Neural cell (in vitro differentiated cells): ENCODE results near the gene PNRC2. TPM values are rescaled to one million over a fixed set of nuclear protein-coding genes. Genes with fewer than 3 reads are reported as not detected.

Experiments
- H2AFZ ChIP-seq: fragments of 200-600, 300-800 bp; sonication (generic), shearing (Covaris generic); 2 replicates; pipeline ENCODE4 v1.6.0; 2014; ENCODE audit warnings: low read depth, mild to moderate bottlenecking, antibody characterized with exemption, low read length, moderate library complexity
- H3F3A ChIP-seq: fragments of 200-600 bp; shearing (Covaris generic); 2 replicates; pipeline ENCODE4 v1.6.1; 2016; ENCODE audit warnings: mild to moderate bottlenecking, moderate library complexity, mixed read lengths, antibody characterized with exemption, low read length; ENCODE audit not compliant: insufficient read depth, poor library complexity, severe bottlenecking
- H3K27ac ChIP-seq: fragments of 200-600, 300-800 bp; sonication (generic), shearing (Covaris generic); 2 replicates; pipeline ENCODE4 v1.5.1; 2014; ENCODE audit warnings: mild to moderate bottlenecking, low read length, moderate library complexity
- H3K27me3 ChIP-seq: fragments of 300-800, 200-600 bp; sonication (generic), shearing (Covaris generic); 2 replicates; pipeline ENCODE4 v1.6.0; 2014; ENCODE audit warnings: mild to moderate bottlenecking, low read depth, low read length, moderate library complexity; ENCODE audit not compliant: insufficient read depth
- H3K36me3 ChIP-seq: fragments of 300-800, 200-600 bp; sonication (generic), shearing (Covaris generic); 2 replicates; pipeline ENCODE4 v1.5.1; 2014; ENCODE audit warnings: mild to moderate bottlenecking, antibody characterized with exemption, low read length, moderate library complexity; ENCODE audit not compliant: insufficient read depth
- H3K4me2 ChIP-seq: fragments of 300-800, 200-600 bp; sonication (generic), shearing (Covaris generic); 2 replicates; pipeline ENCODE4 v1.6.0; 2014; ENCODE audit warnings: mild to moderate bottlenecking, low read length
- H3K4me3 ChIP-seq: fragments of 300-800, 200-600 bp; sonication (generic), shearing (Covaris generic); 2 replicates; pipeline ENCODE4 v1.5.1; 2014; ENCODE audit warnings: mild to moderate bottlenecking, low read length, moderate library complexity
- H3K79me2 ChIP-seq: fragments of 200-600 bp; shearing (Covaris generic); replicated peaks from 2 replicates; pipeline ENCODE4 v1.6.0; 2014; ENCODE audit warnings: mild to moderate bottlenecking, low read length, moderate library complexity; ENCODE audit not compliant: insufficient read depth
- H3K9ac ChIP-seq: fragments of 300-800, 200-600 bp; sonication (generic), shearing (Covaris generic); 2 replicates; pipeline ENCODE4 v1.6.1; 2016; ENCODE audit warnings: mild to moderate bottlenecking, low read length, mixed read lengths
- H3K9me2 ChIP-seq: fragments of 200-600 bp; shearing (Covaris generic); 2 replicates; pipeline ENCODE4 v1.6.1; 2016; ENCODE audit warnings: mild to moderate bottlenecking, low read length, mixed read lengths; ENCODE audit not compliant: insufficient read depth
- H3K9me3 ChIP-seq: fragments of 200-600, 300-800 bp; sonication (generic), shearing (Covaris generic); 2 replicates; pipeline ENCODE4 v1.6.1; 2016; ENCODE audit warnings: mild to moderate bottlenecking, mixed run types, low read length, moderate library complexity, mixed read lengths
- H4K20me1 ChIP-seq: fragments of 200-600 bp; shearing (Covaris generic); 2 replicates; pipeline ENCODE4 v1.6.1; 2016; ENCODE audit warnings: mild to moderate bottlenecking, mixed run types; ENCODE audit not compliant: insufficient read depth
- EP300 ChIP-seq: fragments of 450-650 bp; conservative IDR thresholded peaks from 2 replicates; pipeline ENCODE4 v1.6.1; 2014; ENCODE audit warnings: antibody characterized with exemption, mild to moderate bottlenecking, moderate library complexity; ENCODE audit not compliant: poor library complexity, severe bottlenecking
- EZH2 ChIP-seq: fragments of 200-600, 300-800 bp; shearing (Covaris generic), sonication (generic); IDR thresholded peaks from 2 replicates; pipeline ENCODE4 v1.6.1; 2014; ENCODE audit warnings: antibody characterized with exemption, low read length, borderline replicate concordance, mild to moderate bottlenecking; ENCODE audit not compliant: insufficient read depth, poor library complexity, severe bottlenecking
- MXI1 ChIP-seq: fragments of 450-650 bp; conservative IDR thresholded peaks from 2 replicates; pipeline ENCODE4 v1.6.1; 2014; ENCODE audit warnings: antibody characterized with exemption, mild to moderate bottlenecking; ENCODE audit not compliant: poor library complexity, severe bottlenecking
- RAD21 ChIP-seq: fragments of 450-650 bp; conservative IDR thresholded peaks from 2 replicates; pipeline ENCODE4 v1.6.1; 2014; ENCODE audit warnings: antibody characterized with exemption, mild to moderate bottlenecking, moderate library complexity
- TAF1 ChIP-seq: IDR thresholded peaks from 2 replicates; pipeline ENCODE4 v1.6.1; 2012; ENCODE audit warnings: low read depth
- polyA plus RNA-seq: library from polyadenylated mRNA; depleted of rRNA; stranded (reverse); fragments of >200 nt; gene quantifications from 2 replicates; pipeline ENCODE4 v1.2.3, GENCODE V29; 2014
- TF ChIP-seq, protein P1 (sequence below): IDR thresholded peaks from 2 replicates; pipeline ENCODE4 v1.6.1; 2012; ENCODE audit warnings: borderline replicate concordance
- TF ChIP-seq, protein P2 (sequence below): fragments of 450-650 bp; IDR thresholded peaks from 2 replicates; pipeline ENCODE4 v1.5.1; 2014; ENCODE audit warnings: antibody characterized with exemption, mild to moderate bottlenecking, moderate library complexity; ENCODE audit not compliant: poor library complexity, severe bottlenecking

PNRC2 gene
- polyA plus RNA-seq, 1 donor from 2014 or later, result 97.1 TPM

DNA sequence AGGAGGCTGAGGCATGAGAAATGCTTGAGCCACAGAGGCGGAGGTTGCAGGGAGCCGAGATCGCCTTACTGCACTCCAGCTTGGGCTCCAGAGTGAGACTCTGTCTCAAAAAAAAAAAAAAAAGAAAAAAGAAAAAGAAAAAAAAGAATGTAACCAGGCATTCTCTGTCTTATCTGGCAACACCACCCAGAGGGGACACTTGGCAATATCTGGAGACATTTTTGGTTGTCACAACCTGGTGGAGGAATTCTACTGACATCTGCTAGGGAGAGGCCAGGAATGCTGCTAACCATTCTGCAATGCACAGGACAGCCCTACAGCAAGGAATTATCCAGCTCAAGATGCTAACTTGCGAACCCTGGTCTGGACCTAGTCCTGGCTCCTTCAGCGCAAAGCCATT is 44.2 kb upstream of the PNRC2 start:
- H3K27me3 ChIP-seq, result no peaks in the 10 kb centered on the region
- H3K4me3 ChIP-seq, result no peak overlapping the region
- no peak overlapping the region for H2AFZ ChIP-seq

GRCh38 chr1:23916209-23917131 is 43.2 kb upstream of the PNRC2 start:
- no peaks in the 10 kb centered on the region for H3K9me2 ChIP-seq

More for the DNA sequence above, 44.2 kb upstream of the PNRC2 start:
- Histone ChIP-seq H3K4me2 (no peak overlapping the region), H3K79me2 (no peaks in the 10 kb centered on the region), H3K27ac (no peak overlapping the region), H4K20me1 (no peaks in the 10 kb centered on the region), H3K36me3 (no peaks in the 10 kb centered on the region), H3K9me3 (no peaks in the 10 kb centered on the region), H3K9me2 (no peaks in the 10 kb centered on the region), H3F3A (no peaks in the 10 kb centered on the region), H3K9ac (no peak overlapping the region)
- TF ChIP-seq, protein P1, sequence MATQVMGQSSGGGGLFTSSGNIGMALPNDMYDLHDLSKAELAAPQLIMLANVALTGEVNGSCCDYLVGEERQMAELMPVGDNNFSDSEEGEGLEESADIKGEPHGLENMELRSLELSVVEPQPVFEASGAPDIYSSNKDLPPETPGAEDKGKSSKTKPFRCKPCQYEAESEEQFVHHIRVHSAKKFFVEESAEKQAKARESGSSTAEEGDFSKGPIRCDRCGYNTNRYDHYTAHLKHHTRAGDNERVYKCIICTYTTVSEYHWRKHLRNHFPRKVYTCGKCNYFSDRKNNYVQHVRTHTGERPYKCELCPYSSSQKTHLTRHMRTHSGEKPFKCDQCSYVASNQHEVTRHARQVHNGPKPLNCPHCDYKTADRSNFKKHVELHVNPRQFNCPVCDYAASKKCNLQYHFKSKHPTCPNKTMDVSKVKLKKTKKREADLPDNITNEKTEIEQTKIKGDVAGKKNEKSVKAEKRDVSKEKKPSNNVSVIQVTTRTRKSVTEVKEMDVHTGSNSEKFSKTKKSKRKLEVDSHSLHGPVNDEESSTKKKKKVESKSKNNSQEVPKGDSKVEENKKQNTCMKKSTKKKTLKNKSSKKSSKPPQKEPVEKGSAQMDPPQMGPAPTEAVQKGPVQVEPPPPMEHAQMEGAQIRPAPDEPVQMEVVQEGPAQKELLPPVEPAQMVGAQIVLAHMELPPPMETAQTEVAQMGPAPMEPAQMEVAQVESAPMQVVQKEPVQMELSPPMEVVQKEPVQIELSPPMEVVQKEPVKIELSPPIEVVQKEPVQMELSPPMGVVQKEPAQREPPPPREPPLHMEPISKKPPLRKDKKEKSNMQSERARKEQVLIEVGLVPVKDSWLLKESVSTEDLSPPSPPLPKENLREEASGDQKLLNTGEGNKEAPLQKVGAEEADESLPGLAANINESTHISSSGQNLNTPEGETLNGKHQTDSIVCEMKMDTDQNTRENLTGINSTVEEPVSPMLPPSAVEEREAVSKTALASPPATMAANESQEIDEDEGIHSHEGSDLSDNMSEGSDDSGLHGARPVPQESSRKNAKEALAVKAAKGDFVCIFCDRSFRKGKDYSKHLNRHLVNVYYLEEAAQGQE, result no peak
- no peak for TF ChIP-seq TAF1
- TF ChIP-seq, protein P2, sequence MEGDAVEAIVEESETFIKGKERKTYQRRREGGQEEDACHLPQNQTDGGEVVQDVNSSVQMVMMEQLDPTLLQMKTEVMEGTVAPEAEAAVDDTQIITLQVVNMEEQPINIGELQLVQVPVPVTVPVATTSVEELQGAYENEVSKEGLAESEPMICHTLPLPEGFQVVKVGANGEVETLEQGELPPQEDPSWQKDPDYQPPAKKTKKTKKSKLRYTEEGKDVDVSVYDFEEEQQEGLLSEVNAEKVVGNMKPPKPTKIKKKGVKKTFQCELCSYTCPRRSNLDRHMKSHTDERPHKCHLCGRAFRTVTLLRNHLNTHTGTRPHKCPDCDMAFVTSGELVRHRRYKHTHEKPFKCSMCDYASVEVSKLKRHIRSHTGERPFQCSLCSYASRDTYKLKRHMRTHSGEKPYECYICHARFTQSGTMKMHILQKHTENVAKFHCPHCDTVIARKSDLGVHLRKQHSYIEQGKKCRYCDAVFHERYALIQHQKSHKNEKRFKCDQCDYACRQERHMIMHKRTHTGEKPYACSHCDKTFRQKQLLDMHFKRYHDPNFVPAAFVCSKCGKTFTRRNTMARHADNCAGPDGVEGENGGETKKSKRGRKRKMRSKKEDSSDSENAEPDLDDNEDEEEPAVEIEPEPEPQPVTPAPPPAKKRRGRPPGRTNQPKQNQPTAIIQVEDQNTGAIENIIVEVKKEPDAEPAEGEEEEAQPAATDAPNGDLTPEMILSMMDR, result no peak
- TF ChIP-seq EP300, result no peak
- no peak for TF ChIP-seq EZH2
- no peak for TF ChIP-seq MXI1
- no peak for TF ChIP-seq RAD21

More at GRCh38 chr1:23916209-23917131, 43.2 kb upstream of the PNRC2 start:
- H3K4me3 ChIP-seq, result no peak overlapping the region
- no peak overlapping the region for H3K9ac ChIP-seq
- TF ChIP-seq, protein P2, result peak; percentile 35
- TF ChIP-seq, protein P1, result no peak
- TF ChIP-seq RAD21, result peak; percentile 35
- no peak for TF ChIP-seq EZH2
- no peak overlapping the region for H3K27ac ChIP-seq
- no peaks in the 10 kb centered on the region for H3K9me3 ChIP-seq
- no peak overlapping the region for H2AFZ ChIP-seq
- no peaks in the 10 kb centered on the region for H3F3A ChIP-seq
- no peaks in the 10 kb centered on the region for H3K79me2 ChIP-seq
- no peaks in the 10 kb centered on the region for H3K36me3 ChIP-seq
- no peaks in the 10 kb centered on the region for H4K20me1 ChIP-seq
- no peaks in the 10 kb centered on the region for H3K27me3 ChIP-seq
- no peak overlapping the region for H3K4me2 ChIP-seq
